Measurements from ENCODE around the gene LTC4S.

DNA sequence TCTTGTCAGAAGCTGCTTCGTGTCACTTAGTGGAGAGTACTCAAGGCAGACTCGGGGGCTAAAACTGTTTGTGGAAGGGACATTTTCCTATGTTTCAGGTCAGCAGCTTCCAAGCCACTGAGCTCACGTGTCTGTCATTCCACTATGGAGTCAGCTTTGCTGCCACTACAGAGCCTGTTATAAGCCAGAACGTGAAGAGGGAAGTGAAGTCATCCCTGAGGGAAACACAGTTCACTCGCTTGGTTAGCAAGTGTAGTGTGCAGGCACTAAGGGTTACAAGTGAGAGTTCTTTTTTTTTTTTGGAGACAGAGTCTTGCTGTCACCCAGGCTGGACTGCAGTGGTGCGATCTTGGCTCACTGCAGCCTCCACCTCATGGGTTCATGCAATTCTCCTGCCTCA lies 24.5 kb upstream of the LTC4S start:
- TF ChIP-seq, protein P1, sequence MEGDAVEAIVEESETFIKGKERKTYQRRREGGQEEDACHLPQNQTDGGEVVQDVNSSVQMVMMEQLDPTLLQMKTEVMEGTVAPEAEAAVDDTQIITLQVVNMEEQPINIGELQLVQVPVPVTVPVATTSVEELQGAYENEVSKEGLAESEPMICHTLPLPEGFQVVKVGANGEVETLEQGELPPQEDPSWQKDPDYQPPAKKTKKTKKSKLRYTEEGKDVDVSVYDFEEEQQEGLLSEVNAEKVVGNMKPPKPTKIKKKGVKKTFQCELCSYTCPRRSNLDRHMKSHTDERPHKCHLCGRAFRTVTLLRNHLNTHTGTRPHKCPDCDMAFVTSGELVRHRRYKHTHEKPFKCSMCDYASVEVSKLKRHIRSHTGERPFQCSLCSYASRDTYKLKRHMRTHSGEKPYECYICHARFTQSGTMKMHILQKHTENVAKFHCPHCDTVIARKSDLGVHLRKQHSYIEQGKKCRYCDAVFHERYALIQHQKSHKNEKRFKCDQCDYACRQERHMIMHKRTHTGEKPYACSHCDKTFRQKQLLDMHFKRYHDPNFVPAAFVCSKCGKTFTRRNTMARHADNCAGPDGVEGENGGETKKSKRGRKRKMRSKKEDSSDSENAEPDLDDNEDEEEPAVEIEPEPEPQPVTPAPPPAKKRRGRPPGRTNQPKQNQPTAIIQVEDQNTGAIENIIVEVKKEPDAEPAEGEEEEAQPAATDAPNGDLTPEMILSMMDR (conservative IDR thresholded peaks at IDR 0.05; ENCODE audit: low read length), result no peak
- no peak for TF ChIP-seq EZH2phosphoT487 (IDR thresholded peaks at IDR 0.05; ENCODE audit: borderline replicate concordance, low read depth, low read length)
